ENCODE measurements around the gene GTPBP1. TPM values are rescaled to one million over a fixed set of nuclear protein-coding genes. Genes with fewer than 3 reads are reported as not detected.

GTPBP1 gene
- total and polyA plus RNA-seq, 2 of the 13 experiments (the other 11 are each of a cell fraction or from before 2014, with no cell fraction given) = 22.3 to 27.0 TPM

- TF ChIP-seq, protein P1, sequence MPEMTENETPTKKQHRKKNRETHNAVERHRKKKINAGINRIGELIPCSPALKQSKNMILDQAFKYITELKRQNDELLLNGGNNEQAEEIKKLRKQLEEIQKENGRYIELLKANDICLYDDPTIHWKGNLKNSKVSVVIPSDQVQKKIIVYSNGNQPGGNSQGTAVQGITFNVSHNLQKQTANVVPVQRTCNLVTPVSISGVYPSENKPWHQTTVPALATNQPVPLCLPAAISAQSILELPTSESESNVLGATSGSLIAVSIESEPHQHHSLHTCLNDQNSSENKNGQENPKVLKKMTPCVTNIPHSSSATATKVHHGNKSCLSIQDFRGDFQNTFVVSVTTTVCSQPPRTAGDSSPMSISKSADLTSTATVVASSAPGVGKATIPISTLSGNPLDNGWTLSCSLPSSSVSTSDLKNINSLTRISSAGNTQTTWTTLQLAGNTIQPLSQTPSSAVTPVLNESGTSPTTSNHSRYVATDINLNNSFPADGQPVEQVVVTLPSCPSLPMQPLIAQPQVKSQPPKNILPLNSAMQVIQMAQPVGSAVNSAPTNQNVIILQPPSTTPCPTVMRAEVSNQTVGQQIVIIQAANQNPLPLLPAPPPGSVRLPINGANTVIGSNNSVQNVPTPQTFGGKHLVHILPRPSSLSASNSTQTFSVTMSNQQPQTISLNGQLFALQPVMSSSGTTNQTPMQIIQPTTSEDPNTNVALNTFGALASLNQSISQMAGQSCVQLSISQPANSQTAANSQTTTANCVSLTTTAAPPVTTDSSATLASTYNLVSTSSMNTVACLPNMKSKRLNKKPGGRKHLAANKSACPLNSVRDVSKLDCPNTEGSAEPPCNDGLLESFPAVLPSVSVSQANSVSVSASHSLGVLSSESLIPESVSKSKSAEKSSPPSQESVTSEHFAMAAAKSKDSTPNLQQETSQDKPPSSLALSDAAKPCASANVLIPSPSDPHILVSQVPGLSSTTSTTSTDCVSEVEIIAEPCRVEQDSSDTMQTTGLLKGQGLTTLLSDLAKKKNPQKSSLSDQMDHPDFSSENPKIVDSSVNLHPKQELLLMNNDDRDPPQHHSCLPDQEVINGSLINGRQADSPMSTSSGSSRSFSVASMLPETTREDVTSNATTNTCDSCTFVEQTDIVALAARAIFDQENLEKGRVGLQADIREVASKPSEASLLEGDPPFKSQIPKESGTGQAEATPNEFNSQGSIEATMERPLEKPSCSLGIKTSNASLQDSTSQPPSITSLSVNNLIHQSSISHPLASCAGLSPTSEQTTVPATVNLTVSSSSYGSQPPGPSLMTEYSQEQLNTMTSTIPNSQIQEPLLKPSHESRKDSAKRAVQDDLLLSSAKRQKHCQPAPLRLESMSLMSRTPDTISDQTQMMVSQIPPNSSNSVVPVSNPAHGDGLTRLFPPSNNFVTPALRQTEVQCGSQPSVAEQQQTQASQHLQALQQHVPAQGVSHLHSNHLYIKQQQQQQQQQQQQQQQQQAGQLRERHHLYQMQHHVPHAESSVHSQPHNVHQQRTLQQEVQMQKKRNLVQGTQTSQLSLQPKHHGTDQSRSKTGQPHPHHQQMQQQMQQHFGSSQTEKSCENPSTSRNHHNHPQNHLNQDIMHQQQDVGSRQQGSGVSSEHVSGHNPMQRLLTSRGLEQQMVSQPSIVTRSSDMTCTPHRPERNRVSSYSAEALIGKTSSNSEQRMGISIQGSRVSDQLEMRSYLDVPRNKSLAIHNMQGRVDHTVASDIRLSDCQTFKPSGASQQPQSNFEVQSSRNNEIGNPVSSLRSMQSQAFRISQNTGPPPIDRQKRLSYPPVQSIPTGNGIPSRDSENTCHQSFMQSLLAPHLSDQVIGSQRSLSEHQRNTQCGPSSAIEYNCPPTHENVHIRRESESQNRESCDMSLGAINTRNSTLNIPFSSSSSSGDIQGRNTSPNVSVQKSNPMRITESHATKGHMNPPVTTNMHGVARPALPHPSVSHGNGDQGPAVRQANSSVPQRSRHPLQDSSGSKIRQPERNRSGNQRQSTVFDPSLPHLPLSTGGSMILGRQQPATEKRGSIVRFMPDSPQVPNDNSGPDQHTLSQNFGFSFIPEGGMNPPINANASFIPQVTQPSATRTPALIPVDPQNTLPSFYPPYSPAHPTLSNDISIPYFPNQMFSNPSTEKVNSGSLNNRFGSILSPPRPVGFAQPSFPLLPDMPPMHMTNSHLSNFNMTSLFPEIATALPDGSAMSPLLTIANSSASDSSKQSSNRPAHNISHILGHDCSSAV (CRISPR knock-in tag; IDR thresholded peaks at IDR 0.05; ENCODE audit: borderline replicate concordance) = no peak
- no peak for TF ChIP-seq KMT2A (CRISPR knock-in tag; IDR thresholded peaks at IDR 0.05)
- TF ChIP-seq LCORL (IDR thresholded peaks at IDR 0.05) = no peak
- TF ChIP-seq LCORL (CRISPR knock-in tag; IDR thresholded peaks at IDR 0.05) = no peak
- TF ChIP-seq RNF2 (conservative IDR thresholded peaks at IDR 0.05; ENCODE audit: low read depth) = 0 out of 2 replicates have a peak, but pooled peaks have one; percentile 35
- TF ChIP-seq, protein P2, sequence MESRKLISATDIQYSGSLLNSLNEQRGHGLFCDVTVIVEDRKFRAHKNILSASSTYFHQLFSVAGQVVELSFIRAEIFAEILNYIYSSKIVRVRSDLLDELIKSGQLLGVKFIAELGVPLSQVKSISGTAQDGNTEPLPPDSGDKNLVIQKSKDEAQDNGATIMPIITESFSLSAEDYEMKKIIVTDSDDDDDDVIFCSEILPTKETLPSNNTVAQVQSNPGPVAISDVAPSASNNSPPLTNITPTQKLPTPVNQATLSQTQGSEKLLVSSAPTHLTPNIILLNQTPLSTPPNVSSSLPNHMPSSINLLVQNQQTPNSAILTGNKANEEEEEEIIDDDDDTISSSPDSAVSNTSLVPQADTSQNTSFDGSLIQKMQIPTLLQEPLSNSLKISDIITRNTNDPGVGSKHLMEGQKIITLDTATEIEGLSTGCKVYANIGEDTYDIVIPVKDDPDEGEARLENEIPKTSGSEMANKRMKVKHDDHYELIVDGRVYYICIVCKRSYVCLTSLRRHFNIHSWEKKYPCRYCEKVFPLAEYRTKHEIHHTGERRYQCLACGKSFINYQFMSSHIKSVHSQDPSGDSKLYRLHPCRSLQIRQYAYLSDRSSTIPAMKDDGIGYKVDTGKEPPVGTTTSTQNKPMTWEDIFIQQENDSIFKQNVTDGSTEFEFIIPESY (CRISPR knock-in tag; IDR thresholded peaks at IDR 0.05) = peak; percentile 93
- TF ChIP-seq, protein P3, sequence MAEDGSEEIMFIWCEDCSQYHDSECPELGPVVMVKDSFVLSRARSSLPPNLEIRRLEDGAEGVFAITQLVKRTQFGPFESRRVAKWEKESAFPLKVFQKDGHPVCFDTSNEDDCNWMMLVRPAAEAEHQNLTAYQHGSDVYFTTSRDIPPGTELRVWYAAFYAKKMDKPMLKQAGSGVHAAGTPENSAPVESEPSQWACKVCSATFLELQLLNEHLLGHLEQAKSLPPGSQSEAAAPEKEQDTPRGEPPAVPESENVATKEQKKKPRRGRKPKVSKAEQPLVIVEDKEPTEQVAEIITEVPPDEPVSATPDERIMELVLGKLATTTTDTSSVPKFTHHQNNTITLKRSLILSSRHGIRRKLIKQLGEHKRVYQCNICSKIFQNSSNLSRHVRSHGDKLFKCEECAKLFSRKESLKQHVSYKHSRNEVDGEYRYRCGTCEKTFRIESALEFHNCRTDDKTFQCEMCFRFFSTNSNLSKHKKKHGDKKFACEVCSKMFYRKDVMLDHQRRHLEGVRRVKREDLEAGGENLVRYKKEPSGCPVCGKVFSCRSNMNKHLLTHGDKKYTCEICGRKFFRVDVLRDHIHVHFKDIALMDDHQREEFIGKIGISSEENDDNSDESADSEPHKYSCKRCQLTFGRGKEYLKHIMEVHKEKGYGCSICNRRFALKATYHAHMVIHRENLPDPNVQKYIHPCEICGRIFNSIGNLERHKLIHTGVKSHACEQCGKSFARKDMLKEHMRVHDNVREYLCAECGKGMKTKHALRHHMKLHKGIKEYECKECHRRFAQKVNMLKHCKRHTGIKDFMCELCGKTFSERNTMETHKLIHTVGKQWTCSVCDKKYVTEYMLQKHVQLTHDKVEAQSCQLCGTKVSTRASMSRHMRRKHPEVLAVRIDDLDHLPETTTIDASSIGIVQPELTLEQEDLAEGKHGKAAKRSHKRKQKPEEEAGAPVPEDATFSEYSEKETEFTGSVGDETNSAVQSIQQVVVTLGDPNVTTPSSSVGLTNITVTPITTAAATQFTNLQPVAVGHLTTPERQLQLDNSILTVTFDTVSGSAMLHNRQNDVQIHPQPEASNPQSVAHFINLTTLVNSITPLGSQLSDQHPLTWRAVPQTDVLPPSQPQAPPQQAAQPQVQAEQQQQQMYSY (CRISPR knock-in tag; IDR thresholded peaks at IDR 0.05) = no peak
- 0 out of 2 replicates have a peak, but pooled peaks have one; percentile 26 for TF ChIP-seq PHF21A (CRISPR knock-in tag; IDR thresholded peaks at IDR 0.05)
- no peak for TF ChIP-seq ZNF124 (CRISPR knock-in tag; IDR thresholded peaks at IDR 0.05)
- TF ChIP-seq NR2F1 (CRISPR knock-in tag; IDR thresholded peaks at IDR 0.05) = no peak
Observed at GRCh38 chr22:38744981-38745380, 39.2 kb downstream of the GTPBP1 start (continued).
